Esophagus squamous epithelium (tissue), 5 donors: Measurements from ENCODE around the gene KIF17. TPM values are rescaled to one million over a fixed set of nuclear protein-coding genes. Genes with fewer than 3 reads are reported as not detected.

Source experiments
- DNase-seq: peaks from one replicate; lab custom pipeline; 2025; lab: John Stamatoyannopoulos, UW
- H3K27ac ChIP-seq, 4 donors: fragments of 200-600 bp; sonication (generic); one replicate each; pipeline ENCODE4 v1.5.1; 2016 to 2019; ENCODE audit warnings: mild to moderate bottlenecking in 1 of 4
- H3K27me3 ChIP-seq, 4 donors: fragments of 200-600 bp; sonication (generic); 1 replicate in 3 of 4; 2 replicates in 1 of 4; pipeline versions ENCODE4 v1.5.1 to v1.6.0; 2017 to 2021; ENCODE audit warnings: antibody characterized with exemption in 1 of 4
- H3K36me3 ChIP-seq, 3 donors: fragments of 200-600 bp; sonication (generic); one replicate each; pipeline ENCODE4 v1.5.1; 2016 to 2019
- H3K4me1 ChIP-seq, 3 donors: fragments of 200-600 bp; sonication (generic); one replicate each; pipeline ENCODE4 v1.5.1; 2017 to 2019
- H3K4me3 ChIP-seq, 4 donors: fragments of 200-600 bp; sonication (generic); 1 replicate in 3 of 4; 2 replicates in 1 of 4; pipeline ENCODE4 v1.5.1; 2016 to 2019; ENCODE audit warnings: mild to moderate bottlenecking in 2 of 4, moderate library complexity in 1 of 4
- H3K9me3 ChIP-seq, 3 donors: fragments of 200-600 bp; sonication (generic); one replicate each; pipeline ENCODE4 v1.5.1; 2016 to 2019
- POLR2A ChIP-seq, 4 donors: fragments of 450-650 bp; IDR thresholded peaks; one replicate each; pipeline ENCODE4 v1.6.1; 2017; ENCODE audit warnings: antibody characterized with exemption in 4 of 4, mild to moderate bottlenecking in 4 of 4, moderate library complexity in 3 of 4
- WGBS, 2 donors: methylation state at CpG; one replicate each; pipeline ENCODE4 v1.1.5; 2018; 5-methylcytosine and 5-hydroxymethylcytosine counted together
- intact Hi-C: fragments of 100-400 bp; cut with DNase I; formaldehyde crosslinking; loops from one replicate; pipeline ENCODE4 v1.15.0; 2022
- total RNA-seq, 4 donors: library from RNA; depleted of rRNA; stranded (reverse); fragments of >200 nt; gene quantifications; one replicate each; pipeline ENCODE4 v1.1.0, GENCODE V29; 2016
- TF ChIP-seq, protein P1 (sequence below), 6 experiments: fragments of 450-650 bp in 4 of 6; fragments of 200-600 bp in 2 of 6; sonication (generic) in 2 of 6; IDR thresholded peaks; one replicate each; pipeline ENCODE4 v1.5.1; 2016 to 2019; ENCODE audit warnings: antibody characterized with exemption in 6 of 6, mild to moderate bottlenecking in 4 of 6, moderate library complexity in 4 of 6
- donor health status: DM: yes; HTN: yes; CAD: no.

Gene KIF17
- total RNA-seq, 4 donors from 2014 or later, result 0.57 to 1.9 (median 0.85) TPM; not detected in 1

- H3K27me3 ChIP-seq, result peaks cover 0 to 42% (median 2%) of the 10 kb centered on the region in 4 donors
- TF ChIP-seq POLR2A (IDR thresholded peaks at IDR 0.05), result no peak
- TF ChIP-seq, protein P1, sequence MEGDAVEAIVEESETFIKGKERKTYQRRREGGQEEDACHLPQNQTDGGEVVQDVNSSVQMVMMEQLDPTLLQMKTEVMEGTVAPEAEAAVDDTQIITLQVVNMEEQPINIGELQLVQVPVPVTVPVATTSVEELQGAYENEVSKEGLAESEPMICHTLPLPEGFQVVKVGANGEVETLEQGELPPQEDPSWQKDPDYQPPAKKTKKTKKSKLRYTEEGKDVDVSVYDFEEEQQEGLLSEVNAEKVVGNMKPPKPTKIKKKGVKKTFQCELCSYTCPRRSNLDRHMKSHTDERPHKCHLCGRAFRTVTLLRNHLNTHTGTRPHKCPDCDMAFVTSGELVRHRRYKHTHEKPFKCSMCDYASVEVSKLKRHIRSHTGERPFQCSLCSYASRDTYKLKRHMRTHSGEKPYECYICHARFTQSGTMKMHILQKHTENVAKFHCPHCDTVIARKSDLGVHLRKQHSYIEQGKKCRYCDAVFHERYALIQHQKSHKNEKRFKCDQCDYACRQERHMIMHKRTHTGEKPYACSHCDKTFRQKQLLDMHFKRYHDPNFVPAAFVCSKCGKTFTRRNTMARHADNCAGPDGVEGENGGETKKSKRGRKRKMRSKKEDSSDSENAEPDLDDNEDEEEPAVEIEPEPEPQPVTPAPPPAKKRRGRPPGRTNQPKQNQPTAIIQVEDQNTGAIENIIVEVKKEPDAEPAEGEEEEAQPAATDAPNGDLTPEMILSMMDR (IDR thresholded peaks at IDR 0.05), result no peak
- intact Hi-C loops, result no loop called here
- H3K4me1 ChIP-seq, result peaks cover 19 to 47% (median 24%) of the 10 kb centered on the region in 3 donors
- peaks cover 0 to 17% (median 0%) of the 10 kb centered on the region in 3 donors for H3K36me3 ChIP-seq
- H3K9me3 ChIP-seq, result no peaks in the 10 kb centered on the region
- WGBS, 2 donors, result 11 to 13% methylated on average over 7 of the region's 7 CpGs
- peak overlapping the region; percentile 20 to 80 (median 66) for H3K27ac ChIP-seq
- H3K4me3 ChIP-seq, result peak overlapping the region in 3 of 4 donors; percentile 51 to 71 (median 66)
- DNase-seq, result no peak
These were observed 15.7 kb upstream of the KIF17 start for GRCh38 chr1:20733360-20733975.

GRCh38 chr1:20732588-20733359 lies 15.0 kb upstream of the KIF17 start, which contains the start of gene SH2D5:
SH2D5 (minus strand) TSS chr1:20732703; CDS start chr1:20728044, 4,659 bp downstream.
- peaks cover 0 to 10% (median 0%) of the 10 kb centered on the region in 3 donors for H3K36me3 ChIP-seq

DNA sequence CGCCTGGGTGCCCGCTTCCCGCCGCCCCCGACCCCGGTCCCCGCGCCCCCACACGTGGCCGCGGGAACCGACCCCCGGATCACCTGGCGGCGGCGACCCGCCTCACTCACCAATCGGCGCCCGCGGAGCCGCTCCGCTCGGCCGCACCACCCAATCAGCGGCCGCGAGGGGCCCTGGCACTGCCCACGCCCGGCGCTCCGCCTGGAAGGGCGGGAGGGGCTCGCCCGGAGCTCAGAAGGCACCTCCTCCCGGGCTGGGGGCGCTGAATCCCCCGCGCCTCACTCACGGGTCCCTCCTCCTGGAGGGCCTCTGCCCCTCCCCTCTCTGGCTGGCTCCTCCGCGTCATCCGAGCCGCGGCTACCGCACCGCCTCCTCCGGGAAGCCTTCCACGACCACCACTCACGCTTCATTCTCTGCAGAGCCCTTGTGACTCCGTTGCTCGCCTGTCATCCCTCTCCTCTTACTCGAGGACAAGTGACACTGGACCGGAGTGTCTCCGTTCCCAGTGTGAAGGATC lies 14.3 kb upstream of the KIF17 start:
- peak overlapping the region; percentile 27 to 71 (median 58) for H3K4me3 ChIP-seq
- TF ChIP-seq POLR2A (IDR thresholded peaks at IDR 0.05), result no peak
- TF ChIP-seq, protein P1 (IDR thresholded peaks at IDR 0.05), result no peak
- peak overlapping the region in 3 of 4 donors; percentile 11 to 80 (median 42) for H3K27ac ChIP-seq
- H3K9me3 ChIP-seq, result no peaks in the 10 kb centered on the region
- H3K4me1 ChIP-seq, result peaks cover 19 to 47% (median 24%) of the 10 kb centered on the region in 3 donors
- intact Hi-C loops, result no loop called here
- peaks cover 0 to 3% (median 0%) of the 10 kb centered on the region in 3 donors for H3K36me3 ChIP-seq
- DNase-seq, result no peak
- WGBS, 2 donors, result 0% methylated on average over 5 to 20 of the region's 55 CpGs
- H3K27me3 ChIP-seq, result peaks cover 0 to 52% (median 2%) of the 10 kb centered on the region in 4 donors

More at GRCh38 chr1:20732588-20733359, 15.0 kb upstream of the KIF17 start, which contains the start of gene SH2D5:
- H3K4me1 ChIP-seq, result peaks cover 19 to 47% (median 24%) of the 10 kb centered on the region in 3 donors
- intact Hi-C loops, result no loop called here
- H3K27ac ChIP-seq, result peak within 1 kb of the TSS; percentile 35 to 80 (median 66)
- no peaks in the 10 kb centered on the region for H3K9me3 ChIP-seq
- peak within 1 kb of the TSS; percentile 27 to 71 (median 58) for H3K4me3 ChIP-seq
- TF ChIP-seq, protein P1 (IDR thresholded peaks at IDR 0.05), result peak in 4 of 6 experiments; percentile 8 to 31 (median 19)
- TF ChIP-seq POLR2A (IDR thresholded peaks at IDR 0.05), result no peak
- WGBS, 2 donors, result 0% methylated on average over 10 to 11 of the region's 38 CpGs
- H3K27me3 ChIP-seq, result peaks cover 0 to 49% (median 2%) of the 10 kb centered on the region in 4 donors
- peak; percentile 27 for DNase-seq

DNA sequence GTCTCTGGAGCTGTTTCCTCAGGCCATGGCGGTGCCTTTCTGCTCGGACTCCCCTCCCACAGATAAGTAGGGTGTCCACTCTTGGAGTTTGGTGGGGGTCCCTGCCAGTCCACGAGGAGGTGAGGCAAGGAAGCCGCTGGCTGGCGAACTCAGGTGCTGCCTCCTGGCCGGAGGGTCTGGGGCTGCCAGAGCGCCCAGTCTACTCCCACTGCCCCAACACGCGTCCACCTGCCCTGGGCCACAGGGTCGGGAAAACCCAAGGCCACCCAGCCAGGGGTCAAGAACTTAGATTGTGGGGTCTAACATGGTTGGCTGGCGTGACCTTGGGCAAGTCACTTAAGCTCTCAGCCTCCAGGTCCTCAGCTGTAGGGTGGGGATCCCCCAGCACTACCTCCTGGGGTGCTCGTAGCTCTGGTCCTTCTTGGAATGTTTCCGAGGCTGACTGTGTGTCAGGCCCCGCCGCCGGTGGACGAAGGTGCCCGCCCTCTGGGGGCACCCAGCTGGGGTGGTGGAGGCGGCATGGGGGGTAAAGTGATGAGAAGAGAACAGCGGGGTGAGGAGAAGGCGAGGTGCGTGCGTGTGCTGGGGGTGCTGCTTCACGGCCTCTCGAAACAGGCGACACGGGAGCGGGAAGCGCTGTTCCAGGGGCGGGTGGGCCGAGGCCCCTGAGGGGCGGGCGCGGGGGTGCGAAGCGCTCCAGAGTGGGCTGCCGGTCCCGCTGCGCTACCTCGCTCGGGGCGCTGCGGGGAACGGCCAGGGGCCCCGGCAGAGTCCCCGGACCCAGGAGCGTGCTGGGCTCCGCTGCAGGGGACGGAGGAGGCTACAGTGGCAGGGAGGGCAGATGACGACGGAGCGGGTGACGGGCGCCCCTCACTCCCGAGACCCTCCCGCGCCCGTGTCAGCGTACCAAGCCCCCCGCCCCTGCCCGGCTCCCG lies 13.5 kb upstream of the KIF17 start:
- DNase-seq, result no peak

More for the DNA sequence above, 13.5 kb upstream of the KIF17 start:
- H3K27me3 ChIP-seq, result peaks cover 0 to 52% (median 2%) of the 10 kb centered on the region in 4 donors
- intact Hi-C loops, result no loop called here
- no peaks in the 10 kb centered on the region for H3K36me3 ChIP-seq
- H3K4me1 ChIP-seq, result peaks cover 19 to 50% (median 24%) of the 10 kb centered on the region in 3 donors
- H3K4me3 ChIP-seq, result peak overlapping the region; percentile 27 to 71 (median 58)
- WGBS, 2 donors, result 50 to 67% methylated on average over 1 to 3 of the region's 62 CpGs
- H3K9me3 ChIP-seq, result no peaks in the 10 kb centered on the region
- TF ChIP-seq POLR2A (IDR thresholded peaks at IDR 0.05), result no peak
- TF ChIP-seq, protein P1 (IDR thresholded peaks at IDR 0.05), result no peak
- H3K27ac ChIP-seq, result no peak overlapping the region
